NCI-H1048 (cell line): Measurements from ENCODE around the gene POLD2.
"Not testable (repeated sequence)": the region's sequence is repeated elsewhere in the genome, so short reads cannot be mapped to it uniquely, and the experiment has no call there.

Experiments used
- DNase-seq: peaks from one replicate; lab custom pipeline; 2025; lab: John Stamatoyannopoulos, UW

The POLD2 gene

GRCh38 chr7:44138698-44139097 is 15.3 kb upstream of the POLD2 start:
- no peak for DNase-seq

DNA sequence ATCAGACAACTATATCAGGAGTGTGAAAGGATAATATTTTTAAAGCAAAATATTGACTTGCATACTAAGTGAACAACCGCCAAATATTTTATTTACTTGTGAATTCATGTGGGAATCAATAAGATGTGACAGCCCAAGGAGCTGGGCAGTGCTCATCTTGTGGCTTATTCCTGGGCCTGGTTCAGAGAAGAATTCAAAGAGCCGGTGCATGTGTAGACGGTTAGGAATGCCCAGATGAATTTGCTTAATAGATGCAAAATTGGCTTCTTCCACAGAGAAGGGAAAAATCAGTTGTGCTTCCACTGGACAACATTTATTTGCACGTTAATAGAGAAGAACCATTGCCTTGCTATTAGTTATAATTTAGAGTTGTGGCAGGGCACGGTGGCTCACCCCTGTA is 13.4 kb upstream of the POLD2 start:
- no peak for DNase-seq

DNA sequence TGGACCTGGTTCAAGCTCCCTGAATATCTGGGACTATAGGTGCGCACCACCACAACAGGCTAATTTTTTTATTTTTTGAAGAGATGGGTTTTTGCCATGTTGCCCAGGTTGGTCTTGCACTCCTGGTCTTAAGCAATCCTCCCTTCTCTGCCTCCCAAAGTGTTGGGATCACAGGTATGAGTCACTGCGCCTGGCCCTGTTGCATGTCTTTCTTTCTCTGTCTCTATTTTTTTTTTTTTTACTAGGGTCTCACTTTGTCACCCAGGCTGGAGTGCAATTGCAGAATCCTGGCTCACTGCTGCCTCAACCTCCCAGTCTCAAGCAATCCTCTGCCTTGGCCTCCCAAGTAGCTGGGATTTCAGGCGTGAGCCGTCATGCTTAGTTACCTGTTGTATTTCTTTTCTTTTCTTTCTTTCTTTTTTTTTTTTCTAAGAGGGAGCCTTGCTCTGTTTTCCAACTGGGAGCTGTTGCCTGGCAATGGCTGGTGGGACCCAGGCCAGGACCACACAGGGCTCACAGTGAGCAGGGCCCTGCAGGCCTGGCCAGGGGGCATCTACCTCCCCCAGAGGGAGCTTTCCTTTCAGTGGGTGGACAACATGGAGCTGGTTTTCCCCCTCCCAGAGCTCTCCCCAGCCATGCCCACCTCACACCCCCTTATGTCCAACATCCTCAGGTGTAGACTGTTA is 11.7 kb upstream of the POLD2 start:
- DNase-seq: no peak

DNA sequence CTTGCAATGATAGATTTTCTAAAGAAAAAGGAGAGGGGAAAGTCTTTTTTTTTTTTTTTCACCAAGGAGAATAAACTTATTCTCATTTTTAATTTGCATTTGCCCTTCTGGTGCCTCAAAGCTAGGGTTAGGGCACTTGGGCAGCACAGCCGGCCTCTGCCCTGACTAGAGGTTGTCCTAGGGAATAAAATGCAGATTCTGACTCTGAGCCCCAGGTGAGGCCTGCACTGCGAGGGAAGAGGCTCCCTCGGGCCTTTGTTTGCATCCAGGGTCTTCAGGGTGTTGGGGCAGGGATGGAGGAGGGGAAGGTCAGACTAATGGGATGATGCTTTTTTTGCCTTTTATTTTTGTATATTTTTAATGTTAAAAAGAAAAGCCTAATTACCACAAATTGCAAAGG is 9.9 kb upstream of the POLD2 start:
- no peak for DNase-seq

DNA sequence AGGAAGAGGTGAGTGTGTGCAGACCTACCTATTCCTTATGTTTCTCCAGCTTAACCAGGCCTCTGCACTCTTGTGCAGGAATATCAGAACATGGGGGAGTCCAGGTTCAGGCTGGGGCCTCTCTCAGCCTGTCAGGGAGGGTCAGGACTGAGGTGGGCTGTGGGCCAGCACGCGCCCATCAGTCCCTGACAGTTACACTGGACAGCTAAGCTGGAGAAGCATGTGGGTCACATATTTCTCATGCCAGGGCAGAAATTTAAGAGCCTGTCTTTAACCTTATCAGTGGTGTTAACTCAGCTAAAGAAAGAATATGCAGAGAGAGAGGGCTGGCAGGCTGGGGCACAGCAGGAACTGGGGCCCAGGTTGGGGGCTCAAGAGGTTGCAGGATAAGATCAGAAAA is 8.7 kb upstream of the POLD2 start:
- DNase-seq: no peak

GRCh38 chr7:44131173-44132029 is 8.1 kb upstream of the POLD2 start:
- DNase-seq: no peak

DNA sequence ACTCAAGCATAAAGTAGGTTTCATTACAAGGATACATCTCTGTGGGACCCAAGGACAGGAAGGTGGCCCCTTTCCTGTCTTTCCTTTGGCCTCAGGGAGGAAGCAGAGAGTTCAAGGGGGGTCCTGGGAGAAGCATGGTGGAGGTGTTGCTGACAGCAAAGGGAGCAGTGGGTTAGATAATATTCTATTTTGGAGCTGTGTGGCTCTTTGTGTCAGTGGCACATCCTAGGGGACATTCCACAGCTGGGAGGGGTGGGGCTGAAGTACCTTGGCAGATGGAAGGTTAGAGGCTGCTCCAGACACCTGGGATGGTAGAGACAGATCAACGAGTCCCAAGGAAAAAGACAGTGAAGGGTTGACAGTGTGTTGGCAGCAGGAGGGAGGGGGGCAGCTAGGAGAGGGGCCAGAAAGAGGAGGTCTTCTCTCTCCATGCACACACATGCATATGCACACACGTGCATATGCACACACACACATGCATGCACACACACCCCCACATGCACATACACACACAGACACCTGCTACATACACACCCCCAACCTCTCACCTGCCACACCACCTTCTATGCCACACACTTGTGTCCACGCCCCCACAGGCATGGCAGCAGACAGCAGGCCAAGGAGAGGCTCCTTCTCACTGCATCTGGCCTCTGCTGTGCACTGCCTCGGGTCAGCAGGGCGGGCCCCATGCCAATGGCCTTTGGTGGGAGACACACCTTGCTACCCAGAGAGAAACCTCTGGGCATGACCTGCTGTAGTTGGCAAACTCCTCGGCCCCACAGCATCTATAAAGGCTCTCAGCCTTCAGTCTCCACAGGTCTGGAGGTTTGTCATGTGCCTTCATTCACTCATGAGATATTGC is 5.6 kb upstream of the POLD2 start:
- no peak for DNase-seq

DNA sequence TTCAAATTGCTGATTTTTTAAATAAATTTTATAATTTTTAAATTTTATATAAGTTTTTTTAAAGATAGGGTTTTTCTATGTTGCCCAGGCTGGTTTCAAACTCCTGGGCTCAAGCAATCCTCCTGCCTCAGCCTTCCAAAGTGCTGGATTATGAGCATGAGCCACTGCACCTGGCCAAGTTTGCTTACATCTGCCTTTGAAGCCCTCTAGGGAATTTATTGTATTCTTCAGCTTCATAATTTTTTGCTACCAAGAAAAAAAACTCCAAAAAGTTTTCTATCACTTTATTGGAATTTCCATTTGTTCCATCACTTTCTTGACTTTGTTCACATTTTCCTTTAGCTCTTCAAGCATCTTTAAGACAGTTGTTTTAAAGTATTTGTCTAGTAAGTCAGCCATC is 3.8 kb upstream of the POLD2 start:
- DNase-seq: no peak

- not testable (repeated sequence) for DNase-seq
Observed at GRCh38 chr7:44126574-44126973, 3.2 kb upstream of the POLD2 start.

DNA sequence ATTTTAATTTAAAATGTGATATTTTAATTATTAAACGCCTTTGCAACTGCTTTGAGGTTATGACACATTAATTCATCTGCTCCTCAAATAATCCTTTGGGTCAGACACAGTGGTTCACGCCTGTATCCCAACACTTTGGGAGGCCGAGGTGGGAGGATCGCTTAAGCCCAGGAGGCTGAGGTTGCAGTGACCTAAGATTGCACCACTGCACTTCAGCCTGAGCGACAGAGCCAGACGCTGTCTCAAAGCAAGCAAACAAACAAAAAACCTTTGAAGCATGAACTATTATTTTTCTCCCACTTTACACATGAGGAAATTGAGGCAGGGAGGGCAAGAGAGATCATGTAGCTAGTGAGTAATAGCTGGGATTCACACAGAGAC is 1.5 kb upstream of the POLD2 start:
- no peak for DNase-seq

GRCh38 chr7:44122529-44122928 is 819 bp downstream of the POLD2 start:
- DNase-seq: no peak

GRCh38 chr7:44121761-44122420 is 1.5 kb downstream of the POLD2 start:
- DNase-seq: no peak

GRCh38 chr7:44120395-44120794 is 3.0 kb downstream of the POLD2 start:
- DNase-seq: no peak

- DNase-seq: no peak
Observed at GRCh38 chr7:44119829-44120380, 3.4 kb downstream of the POLD2 start.

GRCh38 chr7:44117801-44118429 is 5.4 kb downstream of the POLD2 start:
- no peak for DNase-seq

DNA sequence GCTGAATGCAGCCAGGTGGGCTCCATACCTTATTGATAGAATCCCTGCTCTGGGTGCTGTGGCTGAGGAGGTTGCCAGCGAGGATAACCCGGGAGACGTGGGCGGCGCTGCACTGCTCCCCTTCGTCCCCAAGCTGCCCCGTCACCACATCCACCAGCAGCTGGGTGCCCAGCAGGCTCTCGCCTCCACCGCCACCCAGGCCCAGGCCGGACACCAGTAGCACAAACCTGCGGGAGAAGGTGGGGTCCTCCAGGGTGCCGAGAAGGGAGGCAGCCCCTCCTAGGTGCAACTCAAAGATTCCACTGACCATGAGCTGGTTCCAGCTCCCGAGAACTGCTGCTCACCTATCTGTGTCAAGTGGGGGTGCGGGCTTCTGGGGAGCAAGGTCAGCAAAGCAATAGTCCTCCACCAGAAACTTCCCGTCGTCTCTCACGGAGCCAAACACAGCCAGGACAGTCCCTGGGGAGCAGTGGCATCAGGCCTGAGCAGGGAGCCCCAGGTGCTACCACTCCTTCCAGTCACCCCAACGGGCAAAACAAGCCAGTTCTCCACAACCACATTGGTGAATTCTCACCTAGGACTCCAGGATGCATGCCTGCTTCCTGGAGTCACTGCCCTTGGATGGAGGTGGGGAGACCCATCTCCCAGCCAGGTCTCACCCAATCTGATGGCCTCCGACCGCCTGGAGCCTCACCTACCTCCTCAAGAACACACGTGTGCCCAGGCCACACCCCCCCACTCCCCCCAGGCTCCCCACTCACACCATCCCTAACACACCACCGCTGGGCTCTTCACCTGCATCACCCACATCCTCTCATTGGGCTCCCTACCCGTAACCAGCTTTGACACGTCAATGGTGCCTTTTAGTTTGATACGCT is 6.3 kb downstream of the POLD2 start:
- no peak for DNase-seq

- DNase-seq: no peak
Observed at GRCh38 chr7:44116087-44116788, 7.1 kb downstream of the POLD2 start.

- no peak for DNase-seq
Observed at GRCh38 chr7:44114586-44115310, 8.6 kb downstream of the POLD2 start.

DNA sequence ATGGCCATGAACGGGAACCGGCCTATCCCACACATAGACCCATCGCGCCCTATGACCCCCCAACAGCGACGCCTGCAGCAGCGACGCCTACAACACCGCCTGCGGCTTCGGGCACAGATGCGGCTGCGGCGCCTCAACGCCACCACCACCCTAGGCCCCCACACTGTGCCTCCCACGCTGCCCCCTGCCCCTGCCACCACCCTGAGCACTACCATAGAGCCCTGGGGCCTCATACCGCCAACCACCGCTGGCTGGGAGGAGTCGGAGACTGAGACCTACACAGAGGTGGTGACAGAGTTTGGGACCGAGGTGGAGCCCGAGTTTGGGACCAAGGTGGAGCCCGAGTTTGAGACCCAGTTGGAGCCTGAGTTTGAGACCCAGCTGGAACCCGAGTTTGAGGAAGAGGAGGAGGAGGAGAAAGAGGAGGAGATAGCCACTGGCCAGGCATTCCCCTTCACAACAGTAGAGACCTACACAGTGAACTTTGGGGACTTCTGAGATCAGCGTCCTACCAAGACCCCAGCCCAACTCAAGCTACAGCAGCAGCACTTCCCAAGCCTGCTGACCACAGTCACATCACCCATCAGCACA is 9.5 kb downstream of the POLD2 start:
- DNase-seq: no peak
